Glutamatergic neuron (in vitro differentiated cells): Measurements from ENCODE around the gene NUDT14. TPM values are rescaled to one million over a fixed set of nuclear protein-coding genes. Genes with fewer than 3 reads are reported as not detected.

Source experiments
- DNase-seq: peaks from one replicate; pipeline ENCODE4 v3.0.0; 2022
- H3K27ac Mint-ChIP-seq: one replicate; pipeline ENCODE4 v1.8.0; 2020; ENCODE audit warnings: mild to moderate bottlenecking, mixed read lengths, inconsistent platforms; ENCODE audit not compliant: unreplicated experiment
- H3K27me3 Mint-ChIP-seq: one replicate; pipeline ENCODE4 v1.8.0; 2020; ENCODE audit warnings: mild to moderate bottlenecking, moderate library complexity, mixed read lengths, inconsistent platforms; ENCODE audit not compliant: unreplicated experiment
- H3K36me3 Mint-ChIP-seq: one replicate; pipeline ENCODE4 v1.8.0; 2020; ENCODE audit warnings: mild to moderate bottlenecking, mixed read lengths, inconsistent platforms; ENCODE audit not compliant: unreplicated experiment
- H3K4me1 Mint-ChIP-seq: one replicate; pipeline ENCODE4 v1.8.0; 2020; ENCODE audit warnings: mild to moderate bottlenecking, low read depth, mixed read lengths, inconsistent platforms; ENCODE audit not compliant: unreplicated experiment
- H3K4me3 Mint-ChIP-seq: one replicate; pipeline ENCODE4 v1.8.0; 2020; ENCODE audit warnings: mild to moderate bottlenecking, mixed read lengths, inconsistent platforms; ENCODE audit not compliant: unreplicated experiment
- H3K9me3 Mint-ChIP-seq: one replicate; pipeline ENCODE4 v1.8.0; 2020; ENCODE audit warnings: mild to moderate bottlenecking, moderate library complexity, mixed read lengths, inconsistent platforms; ENCODE audit not compliant: unreplicated experiment
- long read RNA-seq: library from polyadenylated mRNA; unstranded; transcript quantifications from one replicate; pipeline ENCODE4 v2.0.0, GENCODE V29; 2020; ENCODE audit not compliant: unreplicated experiment
- total RNA-seq: library from RNA; stranded (reverse); fragmentation: NEBNext Ultra II Directional; extraction: Animal tissue kit (Norgen Biotek cat#: 25700); gene quantifications from one replicate; pipeline ENCODE4 v1.2.1, GENCODE V29; 2021; ENCODE audit not compliant: unreplicated experiment
- TF ChIP-seq, protein P1 (sequence below): fragments of 200-600 bp; sonication (generic); IDR thresholded peaks from one replicate; pipeline ENCODE4 v1.5.0; 2021; ENCODE audit not compliant: partially characterized antibody, unreplicated experiment

The NUDT14 gene
- total RNA-seq, result 114 TPM
- long read RNA-seq, transcript NUDT14-202 (5 exons, 845 nt), result major isoform, 90 of 109 reads
- long read RNA-seq, partial matches to known transcripts, result 1 of 109 reads
- long read RNA-seq, other reads (novel, unspliced or antisense), result 18 of 109 reads

DNA sequence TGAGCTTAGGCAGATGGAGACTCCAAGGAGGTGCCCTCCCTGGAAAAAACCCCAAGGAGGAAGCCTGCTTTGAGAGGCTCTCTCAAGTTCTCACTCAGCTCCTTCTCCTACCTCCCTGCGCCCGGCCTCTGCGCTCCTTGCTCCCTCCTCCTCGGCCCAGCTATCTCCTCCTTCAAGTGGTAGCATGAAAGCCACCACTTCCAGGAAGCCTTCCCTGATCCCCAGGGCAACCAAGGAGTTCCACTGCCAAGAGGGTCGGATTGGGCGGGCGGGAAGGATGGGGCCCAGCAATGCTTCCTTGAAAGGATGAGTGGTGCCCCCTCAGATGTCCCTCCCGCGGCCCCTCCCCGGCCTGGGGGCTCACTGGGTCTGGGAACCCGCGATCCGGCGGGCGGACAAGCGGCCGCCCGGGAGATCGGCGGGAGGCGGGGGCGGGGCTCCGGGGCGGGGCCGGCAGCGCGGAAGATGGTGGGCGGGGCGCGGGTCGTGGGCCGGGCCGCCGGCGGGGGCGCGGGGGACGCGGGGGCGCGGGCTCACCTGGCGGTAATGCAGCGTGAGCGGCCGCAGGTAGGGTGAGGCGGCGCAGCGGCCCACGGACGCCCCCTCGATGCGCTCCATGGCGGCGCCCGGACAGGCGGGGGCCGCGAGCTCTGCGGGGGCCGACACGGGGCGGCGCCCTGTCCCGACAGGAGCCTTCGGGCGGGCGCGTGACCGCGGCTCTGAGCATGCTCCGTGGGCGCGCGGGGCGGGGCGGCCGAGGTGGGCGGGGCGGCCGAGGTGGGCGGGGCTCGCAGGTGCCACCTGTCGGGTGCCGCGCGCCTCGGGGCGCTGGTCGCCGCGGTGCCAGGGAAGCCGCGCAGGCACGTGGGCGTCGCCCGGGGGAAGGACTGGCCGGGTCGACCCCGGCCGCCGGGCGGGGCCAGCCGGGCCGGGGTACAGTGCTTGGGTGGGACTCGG lies at the start of gene NUDT14:
Gene NUDT14 (minus strand): TSS at position 721 of the 957 bp plus-strand sequence. CDS start 103 bp downstream, at position 618.
- TF ChIP-seq, protein P1, sequence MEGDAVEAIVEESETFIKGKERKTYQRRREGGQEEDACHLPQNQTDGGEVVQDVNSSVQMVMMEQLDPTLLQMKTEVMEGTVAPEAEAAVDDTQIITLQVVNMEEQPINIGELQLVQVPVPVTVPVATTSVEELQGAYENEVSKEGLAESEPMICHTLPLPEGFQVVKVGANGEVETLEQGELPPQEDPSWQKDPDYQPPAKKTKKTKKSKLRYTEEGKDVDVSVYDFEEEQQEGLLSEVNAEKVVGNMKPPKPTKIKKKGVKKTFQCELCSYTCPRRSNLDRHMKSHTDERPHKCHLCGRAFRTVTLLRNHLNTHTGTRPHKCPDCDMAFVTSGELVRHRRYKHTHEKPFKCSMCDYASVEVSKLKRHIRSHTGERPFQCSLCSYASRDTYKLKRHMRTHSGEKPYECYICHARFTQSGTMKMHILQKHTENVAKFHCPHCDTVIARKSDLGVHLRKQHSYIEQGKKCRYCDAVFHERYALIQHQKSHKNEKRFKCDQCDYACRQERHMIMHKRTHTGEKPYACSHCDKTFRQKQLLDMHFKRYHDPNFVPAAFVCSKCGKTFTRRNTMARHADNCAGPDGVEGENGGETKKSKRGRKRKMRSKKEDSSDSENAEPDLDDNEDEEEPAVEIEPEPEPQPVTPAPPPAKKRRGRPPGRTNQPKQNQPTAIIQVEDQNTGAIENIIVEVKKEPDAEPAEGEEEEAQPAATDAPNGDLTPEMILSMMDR, result no peak
- Mint-ChIP-seq H3K27me3 (peaks cover 7% of the 10 kb centered on the region), H3K4me1 (peaks cover 22% of the 10 kb centered on the region), H3K9me3 (peaks cover 9% of the 10 kb centered on the region), H3K36me3 (no peaks in the 10 kb centered on the region), H3K27ac (peak within 1 kb of the TSS; percentile 70), H3K4me3 (peak within 1 kb of the TSS; percentile 88)
- peak; percentile 77 for DNase-seq

DNA sequence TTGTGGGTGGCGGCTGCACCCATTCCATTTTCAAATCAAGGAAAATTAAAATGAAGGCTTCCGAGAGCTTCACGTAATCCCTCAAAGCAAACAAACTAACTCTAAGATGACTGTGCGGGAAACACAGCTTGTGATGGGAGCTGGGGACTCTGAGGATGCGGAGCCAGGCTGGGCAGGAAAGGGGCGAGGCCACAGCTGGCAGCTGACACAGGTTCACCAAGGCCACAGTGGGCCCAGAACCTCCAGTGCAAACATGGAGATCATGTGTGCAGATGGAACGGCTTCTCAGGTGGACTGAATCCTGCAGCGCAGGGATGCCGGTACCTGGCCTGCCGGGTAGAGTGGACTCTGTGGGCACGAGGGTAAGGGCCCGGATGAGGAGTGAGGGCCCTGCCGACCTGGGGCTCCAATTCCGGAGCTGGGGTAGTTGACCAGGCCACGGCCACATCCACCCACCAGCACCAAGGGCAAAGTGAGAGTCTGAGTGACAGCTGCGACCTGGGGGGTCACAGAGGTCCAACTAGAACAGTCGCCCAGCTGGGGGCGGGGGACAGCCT lies 48.1 kb upstream of the NUDT14 start:
- Mint-ChIP-seq H3K4me3 (no peak overlapping the region), H3K36me3 (no peaks in the 10 kb centered on the region), H3K27ac (no peak overlapping the region), H3K27me3 (peaks cover 5% of the 10 kb centered on the region), H3K9me3 (peaks cover 2% of the 10 kb centered on the region), H3K4me1 (no peaks in the 10 kb centered on the region)
- DNase-seq, result no peak
- TF ChIP-seq, protein P1, result no peak

DNA sequence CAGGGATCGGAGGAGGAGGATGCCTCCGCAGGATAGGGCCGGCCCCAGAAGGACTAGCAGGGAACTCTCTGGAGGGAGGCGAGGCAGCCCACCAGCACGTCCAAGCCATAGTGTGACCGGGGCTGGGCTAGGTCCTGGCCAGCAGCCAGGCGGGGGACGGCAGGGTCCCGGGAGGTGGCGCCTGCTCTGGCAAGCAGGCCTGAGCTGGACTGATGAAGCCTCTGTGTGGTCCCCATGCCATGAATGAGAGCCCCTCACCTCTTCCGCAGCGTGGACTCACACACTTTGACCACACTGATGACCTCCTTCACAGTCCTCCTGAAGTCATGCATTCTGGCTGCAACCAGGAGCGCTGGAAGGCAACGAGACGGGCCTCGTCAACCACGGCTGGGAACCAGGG lies 47.5 kb upstream of the NUDT14 start:
- H3K27ac Mint-ChIP-seq, result no peak overlapping the region
- peaks cover under 1% of the 10 kb centered on the region for H3K36me3 Mint-ChIP-seq
- H3K9me3 Mint-ChIP-seq, result peaks cover 2% of the 10 kb centered on the region
- H3K27me3 Mint-ChIP-seq, result peaks cover 5% of the 10 kb centered on the region
- DNase-seq, result no peak
- no peaks in the 10 kb centered on the region for H3K4me1 Mint-ChIP-seq
- no peak overlapping the region for H3K4me3 Mint-ChIP-seq
- TF ChIP-seq, protein P1, result no peak

DNA sequence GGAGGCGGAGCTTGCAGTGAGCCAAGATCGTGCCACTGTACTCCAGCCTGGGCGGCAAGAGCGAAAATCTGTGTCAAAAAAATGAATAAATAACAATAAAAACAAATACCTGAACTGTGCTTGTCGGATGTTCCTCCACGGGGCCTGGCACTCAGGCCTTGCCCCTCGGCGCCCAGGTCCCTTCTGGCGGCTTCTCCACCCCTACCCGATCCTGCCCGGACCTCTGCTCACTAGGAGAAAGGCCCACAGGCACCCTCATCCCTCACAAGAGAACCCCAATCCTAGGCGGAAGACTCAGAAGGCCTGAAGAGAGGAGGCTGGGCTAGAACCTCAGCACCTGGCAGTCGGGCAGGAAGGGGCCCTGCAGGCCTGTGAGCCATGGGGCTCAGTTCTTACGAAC lies 46.2 kb upstream of the NUDT14 start:
- TF ChIP-seq, protein P1, result no peak
- H3K9me3 Mint-ChIP-seq, result peaks cover 2% of the 10 kb centered on the region
- no peak for DNase-seq
- H3K4me3 Mint-ChIP-seq, result no peak overlapping the region
- peaks cover 7% of the 10 kb centered on the region for H3K27me3 Mint-ChIP-seq
- H3K27ac Mint-ChIP-seq, result no peak overlapping the region
- H3K4me1 Mint-ChIP-seq, result peaks cover 3% of the 10 kb centered on the region
- peaks cover 7% of the 10 kb centered on the region for H3K36me3 Mint-ChIP-seq
